Stimulated activated CD4-positive, alpha-beta T cell treated with anti-CD3 and anti-CD28 coated beads, Interleukin-2, amount 100 ng/mL, for 24 hours (primary cell): Measurements from ENCODE around the gene TAGLN.
"Not testable (repeated sequence)": the region's sequence is repeated elsewhere in the genome, so short reads cannot be mapped to it uniquely, and the experiment has no call there.

ENCODE experiments used
- DNase-seq, 2 donors: peaks; one replicate each; pipeline ENCODE4 v3.0.0-alpha.2; 2020

TAGLN gene

GRCh38 chr11:117181586-117182550 lies 17.3 kb upstream of the TAGLN start:
- no peak for DNase-seq

- no peak for DNase-seq
Measured at GRCh38 chr11:117182551-117182935, 16.6 kb upstream of the TAGLN start.

- DNase-seq = not testable (repeated sequence)
Measured at GRCh38 chr11:117183178-117183577, 16.0 kb upstream of the TAGLN start.

- DNase-seq = no peak
Measured at GRCh38 chr11:117183724-117184349, 15.3 kb upstream of the TAGLN start.

- DNase-seq = no peak
Measured at GRCh38 chr11:117185736-117186430, 13.3 kb upstream of the TAGLN start.

GRCh38 chr11:117186431-117186761 lies 12.8 kb upstream of the TAGLN start:
- DNase-seq = no peak

- DNase-seq = no peak
Measured at GRCh38 chr11:117187007-117187406, 12.2 kb upstream of the TAGLN start.

GRCh38 chr11:117187428-117187798 lies 11.8 kb upstream of the TAGLN start:
- no peak for DNase-seq

- DNase-seq = no peak
Measured at GRCh38 chr11:117187799-117188481, 11.2 kb upstream of the TAGLN start.

- no peak for DNase-seq
Measured at GRCh38 chr11:117188620-117189081, 10.5 kb upstream of the TAGLN start.

GRCh38 chr11:117189191-117189940 lies 9.8 kb upstream of the TAGLN start:
- no peak for DNase-seq

GRCh38 chr11:117189941-117190544 lies 9.1 kb upstream of the TAGLN start:
- no peak for DNase-seq

- DNase-seq = no peak
Measured at GRCh38 chr11:117191680-117192400, 7.3 kb upstream of the TAGLN start.

GRCh38 chr11:117192401-117192875 lies 6.7 kb upstream of the TAGLN start:
- DNase-seq = no peak

- no peak for DNase-seq
Measured at GRCh38 chr11:117193130-117194020, 5.8 kb upstream of the TAGLN start.

- DNase-seq = no peak
Measured at GRCh38 chr11:117194267-117194666, 4.9 kb upstream of the TAGLN start.

GRCh38 chr11:117195258-117195657 lies 3.9 kb upstream of the TAGLN start:
- DNase-seq = no peak

- DNase-seq = no peak
Measured at GRCh38 chr11:117195761-117196160, 3.4 kb upstream of the TAGLN start.

GRCh38 chr11:117197006-117197405 lies 2.2 kb upstream of the TAGLN start:
- no peak for DNase-seq
